ENCODE results near the gene NES. TPM values are rescaled to one million over a fixed set of nuclear protein-coding genes. Genes with fewer than 3 reads are reported as not detected.
A peak's percentile ranks its signal among the peaks of the same experiment; 100 is the strongest.

Gene NES
- total RNA-seq, 1 donor from 2014 or later: 54.7 TPM

DNA sequence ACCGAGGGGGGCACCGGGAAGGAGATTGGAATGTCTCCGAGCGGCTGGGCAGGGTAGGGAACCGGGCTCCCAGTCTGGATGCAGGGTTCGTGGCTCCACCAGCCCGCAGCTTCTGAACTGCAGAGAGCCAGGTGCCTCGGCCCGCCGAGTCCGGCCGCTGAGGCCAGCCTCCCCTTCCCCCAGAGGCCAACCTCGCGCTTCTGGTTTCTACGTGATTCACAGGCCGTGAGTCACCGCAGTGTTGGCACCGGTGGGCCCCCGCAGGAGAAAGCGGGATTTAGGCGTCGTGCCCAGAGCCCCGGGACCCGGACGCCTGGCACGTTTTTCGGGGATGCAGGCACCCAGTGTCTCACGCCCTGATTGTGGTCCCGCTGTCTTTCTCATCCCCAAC is 27.7 kb upstream of the NES start:
- DNase-seq: no peak

DNA sequence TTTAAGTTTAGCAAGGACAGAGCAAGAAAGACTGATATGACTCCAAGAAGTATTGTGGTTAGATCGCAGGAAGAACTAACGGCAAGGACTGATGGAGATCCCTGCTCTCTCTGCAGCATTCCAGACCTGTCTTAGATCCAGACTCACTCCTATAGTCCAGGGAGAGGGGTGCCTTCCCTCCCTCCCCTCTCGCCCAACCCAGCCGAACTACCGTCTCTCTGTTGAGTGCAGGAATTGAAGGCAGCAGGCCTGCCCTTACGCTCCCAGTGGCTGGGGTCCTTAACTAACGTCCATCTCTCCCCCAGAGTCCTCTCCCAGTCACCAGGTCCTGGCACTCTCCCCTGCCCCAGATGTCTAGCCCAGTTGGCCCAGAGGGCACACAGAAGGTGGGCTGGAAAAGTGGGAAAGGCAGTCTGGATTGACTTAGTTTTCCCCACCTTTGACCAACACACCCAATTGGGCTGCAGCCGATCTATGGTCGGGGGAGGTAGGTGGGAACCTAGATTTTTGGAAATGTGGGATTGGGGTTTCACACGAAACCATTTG is 27.0 kb upstream of the NES start:
- no peak for DNase-seq

DNA sequence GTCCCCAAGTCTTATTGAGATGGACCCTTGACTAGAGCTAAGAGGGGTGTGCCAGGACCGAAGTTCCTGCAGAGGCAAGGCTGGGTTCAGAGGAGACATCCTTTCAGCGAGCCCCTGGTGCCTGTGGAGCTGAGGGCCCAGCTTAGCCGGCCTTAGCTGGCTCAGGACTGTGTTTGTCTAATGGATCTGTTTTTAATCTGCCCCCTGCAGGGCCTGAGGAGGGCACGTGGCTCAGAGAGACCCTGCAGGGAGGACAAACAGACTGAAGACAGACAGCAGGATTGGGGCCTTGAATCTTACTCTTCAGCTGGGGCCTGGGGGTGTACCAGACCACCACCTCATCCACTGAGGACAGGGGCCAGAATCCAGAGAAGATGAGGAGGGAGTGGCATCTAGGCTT is 26.5 kb upstream of the NES start:
- DNase-seq: no peak

DNA sequence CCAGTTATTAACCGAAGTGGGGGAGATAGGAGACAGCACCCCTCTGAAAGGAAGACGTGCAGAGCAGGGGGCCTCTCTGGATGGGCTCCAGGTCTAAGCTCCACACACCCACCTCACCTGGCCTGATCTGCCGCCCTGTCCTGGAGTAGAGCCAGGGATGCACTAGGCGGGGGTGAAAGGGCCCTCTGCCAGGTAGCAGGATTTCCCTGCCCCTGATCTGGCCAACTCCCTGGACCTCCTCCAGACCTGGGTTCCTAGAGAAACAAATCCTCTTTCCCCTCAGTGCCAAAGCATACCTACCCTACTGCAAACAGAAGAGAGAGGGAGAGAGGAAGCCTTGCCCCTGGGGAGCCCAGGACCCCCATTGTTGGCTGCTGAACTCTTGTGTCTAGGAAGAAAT is 26.1 kb upstream of the NES start:
- no peak for DNase-seq

DNA sequence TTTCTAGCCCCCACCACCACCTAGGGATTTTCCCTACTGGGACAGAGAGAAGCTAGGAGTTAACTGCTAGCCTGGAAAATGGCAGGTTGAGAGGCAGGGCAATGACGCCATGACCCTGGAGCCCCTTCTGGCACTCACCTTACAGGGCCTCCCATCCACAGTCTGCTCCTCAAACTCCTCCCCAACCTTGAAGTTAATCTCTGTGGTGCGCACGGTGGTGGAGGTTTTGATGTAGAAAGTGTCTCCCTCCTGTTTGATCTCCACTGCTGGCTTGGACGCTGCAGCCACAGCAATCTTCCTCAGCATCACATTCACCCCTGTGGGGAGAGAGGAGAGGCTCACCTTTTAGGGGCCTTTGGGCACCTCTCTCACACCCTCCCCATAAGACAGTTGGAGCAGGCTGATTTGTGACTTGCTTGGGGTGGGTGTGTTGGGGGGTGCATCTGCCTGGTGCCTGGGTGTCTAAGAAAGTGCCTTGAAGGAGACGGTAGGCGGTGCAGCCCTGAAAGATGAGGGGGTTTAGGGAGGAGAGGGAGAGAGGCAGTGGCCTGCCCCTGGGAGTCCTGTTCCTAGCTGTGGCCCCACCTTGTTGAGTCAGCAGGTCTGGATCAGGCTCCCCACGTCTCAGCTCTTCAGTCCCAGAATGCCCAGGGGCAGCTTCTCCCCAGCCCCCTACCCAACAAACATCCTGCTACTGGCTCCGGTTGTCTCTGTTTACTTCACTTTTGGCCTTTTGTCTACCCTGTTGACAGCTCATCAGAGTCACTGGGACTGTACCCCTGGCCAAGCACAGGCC is 23.7 kb upstream of the NES start:
- DNase-seq: no peak

DNA sequence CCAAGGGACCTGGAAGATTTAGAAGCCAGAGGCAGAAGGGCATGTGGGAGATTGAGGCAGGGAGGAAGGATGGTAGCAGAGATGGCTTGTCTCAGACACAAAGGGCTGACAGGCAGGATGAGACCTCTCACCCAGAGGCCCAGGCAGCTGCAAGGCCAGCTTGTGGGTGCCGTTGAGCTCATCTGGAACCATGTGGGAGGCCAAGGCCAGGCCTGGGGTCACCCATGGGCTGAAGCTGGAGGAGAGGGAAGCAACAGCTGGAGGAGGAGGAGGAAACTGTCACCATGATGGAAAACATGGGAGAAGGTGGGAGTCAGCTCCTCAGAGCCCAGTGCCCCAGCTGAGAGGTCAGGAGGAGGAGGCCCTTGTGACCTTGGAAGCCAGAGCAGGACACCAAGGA is 21.8 kb upstream of the NES start:
- no peak for DNase-seq

DNA sequence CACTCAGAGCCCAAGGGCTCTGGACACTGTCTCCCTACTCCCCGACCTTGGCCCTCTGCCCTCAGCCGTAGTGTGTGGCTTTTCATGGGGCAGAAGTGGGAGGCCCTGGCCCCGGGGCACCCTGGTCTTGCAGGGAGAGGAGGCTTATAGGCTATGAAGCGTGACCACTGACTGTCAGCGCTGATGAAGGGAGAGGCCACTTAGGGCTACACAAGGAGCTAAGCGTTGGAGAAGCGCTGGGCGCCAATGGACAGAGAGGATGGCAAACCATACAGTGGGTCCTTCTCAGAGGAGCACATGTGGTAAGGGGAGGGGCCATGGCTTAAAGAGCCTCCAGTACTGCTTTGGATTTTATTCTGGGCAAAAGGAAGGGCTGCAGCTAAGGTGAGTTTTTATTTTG is 20.3 kb upstream of the NES start:
- no peak for DNase-seq

DNA sequence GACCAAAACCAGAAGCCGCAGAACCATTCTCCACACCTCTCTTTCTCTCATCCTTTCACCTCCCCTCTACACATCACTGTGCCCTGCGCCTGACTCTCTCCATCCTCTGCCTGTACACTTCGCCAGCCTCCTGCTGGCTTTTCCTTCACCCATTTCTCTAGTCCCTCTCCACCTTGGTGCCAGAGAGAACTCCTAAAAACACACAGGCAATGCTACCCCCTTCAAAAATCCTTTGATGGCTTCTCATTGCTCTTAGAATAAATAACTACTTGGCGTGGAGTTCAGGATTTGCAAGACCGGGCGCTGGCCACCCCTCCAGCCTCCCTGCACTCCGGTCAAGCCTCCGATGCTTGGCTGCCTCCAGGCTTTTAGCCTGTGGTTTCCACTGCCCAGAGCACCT is 19.5 kb upstream of the NES start:
- no peak for DNase-seq

DNA sequence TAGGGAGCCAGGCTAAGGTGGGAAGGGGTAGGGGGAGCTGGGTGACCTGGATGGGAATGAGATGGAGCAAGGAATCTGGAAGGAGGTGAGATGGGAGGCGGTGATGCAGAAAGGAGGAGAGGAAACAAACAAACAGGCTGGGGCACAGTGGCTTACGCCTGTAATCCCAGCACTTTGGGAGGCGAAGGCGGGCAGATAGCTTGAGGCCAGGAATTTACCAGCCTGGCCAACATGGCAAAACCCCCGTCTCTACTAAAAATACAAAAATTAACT is 17.4 kb upstream of the NES start:
- no peak for DNase-seq

DNA sequence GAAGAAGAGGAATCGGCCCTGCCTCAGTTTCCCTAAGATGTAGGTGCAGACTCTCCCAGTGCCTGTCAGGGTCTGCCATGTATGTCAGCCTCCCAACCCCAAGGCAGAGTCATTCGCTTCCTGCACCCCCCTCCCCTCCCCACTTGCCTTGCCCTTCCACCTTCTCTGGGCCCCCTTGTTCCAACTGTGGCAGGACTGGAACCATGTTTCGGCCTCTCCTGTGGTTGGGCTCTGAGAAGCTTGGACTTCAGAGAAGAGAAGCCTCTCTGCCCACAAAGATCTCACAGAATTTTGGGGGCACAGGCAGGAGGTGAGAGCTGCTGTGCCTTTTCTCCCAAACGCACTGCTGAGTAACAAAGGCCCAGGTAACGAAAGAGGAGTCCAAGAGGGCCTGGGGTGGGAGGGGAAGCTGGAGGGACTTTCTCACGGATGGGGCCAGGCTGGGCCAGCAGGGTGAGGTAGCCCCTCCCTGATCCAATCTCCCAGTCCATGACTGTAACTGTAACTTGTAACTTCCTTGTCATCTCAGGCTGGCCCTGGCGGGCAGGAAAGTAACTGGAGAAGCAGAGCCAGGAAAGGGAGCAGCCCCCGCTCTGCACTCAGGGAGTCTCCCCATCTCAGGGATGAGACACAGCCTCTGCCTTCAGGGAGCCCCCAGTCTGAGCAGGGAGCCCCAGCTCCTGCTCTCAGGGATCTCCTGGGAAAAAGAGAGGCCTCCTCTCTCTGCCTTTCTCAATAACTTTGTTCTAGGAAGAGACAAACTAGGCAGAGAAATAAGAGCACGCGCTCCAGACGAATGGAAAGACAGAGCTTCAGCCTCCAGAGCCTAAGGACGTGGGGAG is 16.9 kb upstream of the NES start:
- DNase-seq: no peak

DNA sequence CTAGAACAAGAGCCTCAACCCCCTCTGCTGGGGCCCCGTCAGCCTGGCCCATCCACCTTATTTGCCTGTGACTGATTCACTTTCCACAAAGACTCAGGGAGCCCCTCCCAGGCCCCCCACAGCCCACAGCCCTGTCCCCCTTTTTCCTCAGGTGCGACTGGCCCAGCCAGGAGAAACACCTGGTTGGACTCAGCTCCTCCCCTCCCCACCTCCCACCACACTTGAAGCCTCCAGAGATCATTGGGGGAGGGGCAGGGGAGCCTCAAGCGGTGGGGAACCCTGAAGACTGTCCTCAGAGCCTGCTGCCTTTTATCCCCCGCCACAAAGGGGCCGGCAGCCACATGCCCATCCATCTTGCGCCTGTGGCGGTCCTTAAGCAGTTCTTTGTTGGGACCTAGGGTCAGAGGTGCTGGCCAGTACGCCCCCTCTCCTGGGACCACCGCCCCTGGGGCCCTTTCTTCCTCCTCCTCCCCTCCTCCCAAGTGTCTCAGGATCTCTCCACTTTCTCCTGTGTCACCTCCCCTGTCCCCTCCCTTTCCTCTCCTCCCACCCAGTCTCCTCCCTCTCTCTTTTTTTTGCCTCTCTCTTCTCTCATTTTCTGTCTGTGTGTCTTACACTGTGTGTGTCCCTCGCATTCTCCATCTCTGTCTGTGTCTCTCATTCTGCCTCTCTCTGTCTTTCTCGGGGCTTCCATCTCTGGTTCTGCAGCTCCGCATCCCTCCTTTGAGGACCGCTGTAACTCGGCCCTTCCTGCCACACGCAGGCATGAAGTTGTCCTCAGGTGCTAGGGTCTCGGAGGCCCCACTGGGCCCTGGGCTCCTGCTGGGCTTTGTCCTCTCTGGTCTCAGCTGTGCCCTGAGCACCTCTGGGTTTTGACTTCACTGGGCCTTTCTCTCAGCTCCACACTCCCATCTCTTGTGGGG is 16.0 kb upstream of the NES start:
- DNase-seq: no peak

DNA sequence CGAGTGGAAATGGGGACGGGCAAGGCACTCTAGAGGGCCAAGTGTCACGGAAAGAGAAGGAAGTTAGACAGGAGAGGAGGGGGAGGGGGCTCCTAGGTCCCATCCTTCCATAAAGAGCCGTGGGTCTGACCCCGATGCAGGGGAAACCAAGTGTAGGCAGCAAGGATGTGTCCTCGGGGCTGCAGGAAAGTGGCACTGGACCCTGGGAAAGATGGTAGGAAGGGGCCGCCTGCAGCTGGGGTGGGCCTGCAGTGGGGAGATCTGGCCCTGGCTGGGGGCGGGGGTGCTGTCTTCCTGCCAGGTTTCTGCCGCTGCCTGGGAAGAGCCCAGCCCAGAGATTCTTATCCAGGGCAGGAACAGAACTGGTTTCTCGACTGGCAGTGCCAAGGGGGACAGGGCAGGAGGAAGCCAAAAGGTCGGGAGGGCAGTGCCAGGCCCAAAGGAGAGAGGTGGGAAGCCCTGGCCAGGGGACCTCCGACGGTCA is 15.3 kb upstream of the NES start:
- DNase-seq: no peak

DNA sequence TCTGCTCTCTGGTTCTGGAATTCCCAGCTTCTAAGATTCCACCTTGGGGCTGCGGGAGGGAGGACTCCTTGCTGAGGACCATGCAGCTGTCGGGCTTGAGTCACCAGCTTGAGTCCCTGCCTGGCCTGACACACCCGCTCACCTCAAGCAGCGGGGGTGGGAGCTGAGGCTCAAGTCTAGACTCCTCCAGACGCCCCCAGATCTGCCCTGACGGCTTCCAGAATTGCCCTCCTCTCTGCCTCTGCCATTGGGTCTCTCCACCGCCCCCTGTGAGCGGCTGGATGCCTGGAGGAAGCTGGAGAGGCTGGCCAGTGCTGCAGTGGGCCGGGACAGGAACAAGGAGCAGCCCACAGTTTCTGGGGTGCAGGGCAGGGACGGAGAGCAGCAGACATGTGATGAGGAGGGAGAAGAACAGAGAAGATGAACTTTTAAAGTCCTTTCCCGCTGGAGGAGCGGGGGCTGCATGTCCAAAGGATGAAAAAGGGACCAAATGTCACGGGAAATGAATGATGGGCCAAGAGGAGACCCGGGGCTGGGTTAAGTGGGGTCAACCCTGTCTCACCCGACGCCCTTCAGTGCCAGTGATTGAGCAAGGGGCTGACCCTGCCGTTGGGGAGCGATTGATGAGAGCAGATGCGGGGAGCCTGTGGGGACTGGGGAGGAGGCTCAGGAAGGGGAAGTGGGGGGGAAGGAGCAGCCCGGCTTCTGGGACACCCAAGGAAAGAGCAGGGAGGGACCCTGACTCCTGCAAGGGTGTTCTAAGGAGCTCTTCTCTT is 14.6 kb upstream of the NES start:
- no peak for DNase-seq

DNA sequence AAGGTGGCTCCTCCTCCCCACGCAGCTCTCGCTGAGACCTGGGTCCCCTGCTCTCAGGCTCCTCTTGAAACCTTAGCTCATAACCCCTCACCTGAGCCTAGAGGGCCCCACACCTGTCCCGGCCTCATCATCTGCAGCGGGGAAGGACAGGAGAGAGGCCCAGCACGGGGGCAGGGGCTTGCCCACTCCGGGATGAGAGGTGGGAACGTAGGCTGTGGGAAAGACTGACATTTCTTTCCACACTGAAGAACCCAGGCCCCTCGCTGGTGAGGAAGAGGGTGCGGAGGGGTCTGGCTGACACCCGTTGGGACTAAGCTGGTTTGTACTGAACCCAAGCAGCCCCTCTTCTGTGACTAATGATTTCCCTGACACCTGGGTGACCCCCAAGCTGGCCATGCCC is 14.0 kb upstream of the NES start:
- DNase-seq: no peak

DNA sequence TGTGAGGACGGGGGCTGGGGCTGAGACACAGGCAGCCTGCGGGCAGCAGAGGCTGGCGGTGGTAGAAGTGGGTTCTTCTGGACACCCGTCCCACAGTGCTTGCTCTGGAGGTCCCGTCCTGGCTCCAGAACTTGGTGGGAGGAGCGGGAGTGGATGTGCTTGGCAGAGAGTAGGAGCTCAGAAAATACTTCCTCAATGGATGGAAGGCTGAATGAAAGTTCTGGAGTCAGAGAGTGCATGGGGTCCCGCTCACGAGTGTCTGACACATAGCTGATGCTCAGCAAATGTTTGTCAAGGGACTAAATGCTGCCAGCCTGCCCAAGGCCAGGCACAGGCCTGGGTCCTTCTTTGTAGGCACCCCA is 13.4 kb upstream of the NES start:
- no peak for DNase-seq

DNA sequence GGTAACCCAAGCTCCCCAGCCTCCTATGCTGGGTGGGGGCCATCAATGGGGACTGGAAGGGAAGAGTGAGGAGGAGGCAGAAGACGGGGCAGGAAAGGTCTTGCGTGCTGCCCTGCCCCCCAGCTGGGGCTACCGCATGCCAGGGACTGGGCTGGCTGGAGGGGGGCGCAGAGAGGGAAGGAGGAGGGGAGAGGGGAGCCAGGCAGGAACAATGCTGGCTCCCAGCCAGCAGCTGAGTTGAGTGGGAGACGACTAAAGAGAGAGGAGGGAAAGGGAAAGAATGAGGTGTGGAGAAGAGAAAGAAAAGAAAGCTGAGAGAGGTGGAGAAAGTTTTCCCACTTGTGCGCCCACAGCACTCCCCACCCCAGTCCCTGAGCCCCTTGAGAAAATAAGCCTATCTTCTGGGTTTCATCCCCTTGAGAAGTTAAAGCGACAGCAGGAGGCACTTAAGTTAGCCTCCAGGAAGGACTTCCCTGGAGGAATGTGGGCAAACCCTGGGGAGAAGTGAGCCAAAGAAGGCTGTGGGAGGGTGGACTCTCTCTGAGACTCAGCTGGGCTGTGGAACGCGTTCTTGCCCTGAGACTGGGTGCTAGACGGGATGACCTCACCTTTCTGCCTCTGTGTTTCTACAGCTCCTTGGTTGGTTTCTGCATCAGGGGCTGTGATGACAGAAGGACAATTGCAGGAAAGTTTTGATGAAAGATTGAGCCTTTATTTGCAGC is 12.9 kb upstream of the NES start:
- no peak for DNase-seq

DNA sequence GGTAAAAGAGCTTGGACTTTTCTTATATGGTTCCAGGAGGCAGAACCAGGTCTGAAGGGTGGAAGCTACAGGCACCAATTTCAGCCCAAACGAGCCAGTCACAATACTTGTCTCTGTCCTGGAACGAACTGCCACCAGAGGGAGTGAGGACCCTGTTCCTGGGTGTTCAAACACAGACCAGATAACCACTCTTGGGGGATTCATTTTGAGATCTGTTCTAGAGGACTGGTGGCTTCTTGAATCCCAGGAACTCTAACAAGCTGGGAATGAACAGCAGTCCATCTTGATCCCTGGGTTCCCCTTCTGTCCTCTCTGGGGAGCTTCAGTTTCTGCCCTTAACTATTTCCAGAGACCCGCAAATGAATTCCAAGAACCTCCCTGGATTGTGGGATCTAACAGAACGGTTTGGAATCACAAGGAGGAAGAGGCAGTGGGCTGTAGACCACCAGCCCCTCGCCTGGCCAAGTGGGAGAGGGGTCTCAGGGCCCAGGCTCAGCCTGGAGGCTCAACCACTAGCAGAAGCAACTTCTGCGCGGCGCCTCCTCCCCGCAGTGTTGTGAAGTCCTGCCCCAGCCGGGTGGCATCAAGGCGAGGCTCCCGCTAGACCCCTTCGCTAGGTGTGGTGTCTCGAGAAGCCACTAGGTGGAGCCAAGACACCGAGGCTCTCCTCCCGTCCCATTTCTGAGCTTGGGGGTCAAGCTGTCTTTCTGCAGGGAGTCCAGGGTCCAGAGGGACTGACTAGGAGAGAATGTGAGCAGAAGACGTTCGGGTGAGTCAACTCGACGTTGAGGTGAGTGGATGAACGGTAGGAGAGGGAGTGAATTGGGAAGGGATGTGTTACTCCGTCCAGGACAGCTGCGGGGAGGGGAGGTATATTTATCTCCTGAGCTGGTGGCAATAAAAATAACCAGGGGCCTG is 12.1 kb upstream of the NES start:
- peak; percentile 76 for DNase-seq

DNA sequence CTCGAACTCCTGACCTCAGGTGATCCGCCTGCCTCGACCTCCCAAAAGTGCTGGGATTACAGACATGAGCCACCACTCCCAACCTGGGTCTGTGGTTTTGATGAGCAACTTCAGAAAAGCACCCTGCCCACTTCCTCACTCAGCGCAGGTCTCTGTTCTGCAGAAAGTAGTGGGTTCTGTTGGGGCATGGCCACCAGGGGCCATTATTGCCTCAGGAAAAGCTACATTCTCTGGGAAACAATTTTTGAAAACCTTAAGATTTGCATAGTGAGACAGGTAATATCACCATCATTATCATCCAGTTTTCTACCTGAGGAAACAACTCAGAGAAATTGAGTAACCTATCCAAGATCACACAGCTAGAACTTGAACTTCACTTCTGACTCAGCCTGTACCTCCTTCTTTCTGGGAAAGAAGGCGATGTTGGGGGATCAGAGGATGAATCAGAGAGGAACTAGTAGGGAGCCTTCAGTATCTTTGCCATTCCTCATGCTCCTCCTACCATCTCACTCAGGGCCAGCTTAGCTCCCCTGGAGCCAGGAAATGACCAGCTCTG is 7.1 kb upstream of the NES start:
- no peak for DNase-seq

DNA sequence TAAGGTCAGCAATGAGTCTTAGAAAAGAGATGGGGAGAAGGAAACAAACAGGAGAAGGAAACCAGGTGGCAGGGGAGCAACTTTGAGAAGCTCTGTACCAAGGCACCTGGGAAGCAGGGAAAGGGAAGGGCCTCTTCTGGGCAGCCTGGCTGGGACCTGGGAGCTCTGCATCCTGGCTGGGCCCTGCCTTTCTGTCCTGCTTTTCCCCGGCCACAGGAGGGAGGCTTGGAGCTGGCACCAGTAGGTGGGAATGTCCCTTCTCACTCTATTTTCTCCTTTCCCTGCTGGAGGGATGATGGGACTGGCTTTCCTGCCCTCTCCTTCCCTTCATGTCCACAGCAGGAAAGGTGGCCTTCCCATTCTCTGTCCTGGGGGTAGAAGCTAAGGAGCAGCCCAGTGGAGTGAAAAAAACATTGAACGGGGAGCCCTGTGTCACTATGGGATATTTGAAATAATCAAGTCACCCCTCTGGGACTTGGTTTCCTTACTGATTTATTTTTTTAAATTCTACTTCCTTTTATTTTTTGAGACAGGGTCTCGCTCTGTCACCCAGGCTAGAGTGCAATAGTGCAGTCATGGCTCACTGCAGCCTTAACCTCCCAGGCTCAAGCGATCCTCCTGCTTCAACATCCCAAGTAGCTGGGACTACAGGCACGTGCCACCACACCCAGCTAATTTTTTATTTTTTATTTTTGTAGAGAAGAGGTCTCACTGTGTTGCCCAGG is 5.1 kb upstream of the NES start:
- no peak for DNase-seq

Measured in skin of body (tissue), 2 donors.